HG03280 (cell line): ENCODE results near the gene B2M.
"Not testable (repeated sequence)": the region's sequence is repeated elsewhere in the genome, so short reads cannot be mapped to it uniquely, and the experiment has no call there.

ENCODE experiments used
- ATAC-seq: cut with Tn5 transposase; IDR thresholded peaks from one replicate; pipeline ENCODE4 v1.9.1; 2021; ENCODE audit warnings: mild to moderate bottlenecking, moderate library complexity; ENCODE audit not compliant: unreplicated experiment

Gene B2M

GRCh38 chr15:44697014-44697413 lies 14.3 kb upstream of the B2M start:
- ATAC-seq: no peak

GRCh38 chr15:44698641-44699040 lies 12.7 kb upstream of the B2M start:
- no peak for ATAC-seq

GRCh38 chr15:44700676-44701075 lies 10.6 kb upstream of the B2M start:
- not testable (repeated sequence) for ATAC-seq

- no peak for ATAC-seq
These were observed 5.3 kb upstream of the B2M start for GRCh38 chr15:44705986-44706385.

GRCh38 chr15:44706401-44706800 lies 4.9 kb upstream of the B2M start:
- ATAC-seq: no peak

GRCh38 chr15:44706946-44707636 lies 4.2 kb upstream of the B2M start:
- no peak for ATAC-seq

- ATAC-seq: peak; percentile 22
These were observed 851 bp upstream of the B2M start for GRCh38 chr15:44710236-44711095.

- peak; percentile 23 for ATAC-seq
These were observed 527 bp downstream of the B2M start for GRCh38 chr15:44711743-44712345.

GRCh38 chr15:44712346-44713005 lies 1.2 kb downstream of the B2M start:
- no peak for ATAC-seq

- ATAC-seq: no peak
These were observed 2.0 kb downstream of the B2M start for GRCh38 chr15:44713006-44713966.

- ATAC-seq: no peak
These were observed 4.0 kb downstream of the B2M start for GRCh38 chr15:44715142-44715796.

- no peak for ATAC-seq
These were observed 4.5 kb downstream of the B2M start for GRCh38 chr15:44715797-44716334.

- no peak for ATAC-seq
These were observed 5.8 kb downstream of the B2M start for GRCh38 chr15:44716983-44717602.

GRCh38 chr15:44718180-44718926 lies 7.0 kb downstream of the B2M start:
- no peak for ATAC-seq

GRCh38 chr15:44718927-44719292 lies 7.6 kb downstream of the B2M start:
- ATAC-seq: no peak

- peak; percentile 43 for ATAC-seq
These were observed 8.1 kb downstream of the B2M start for GRCh38 chr15:44719293-44719999.

GRCh38 chr15:44720000-44720435 lies 8.7 kb downstream of the B2M start:
- ATAC-seq: not testable (repeated sequence)
